Measurements from ENCODE around the gene ADAMTS15.

The ADAMTS15 gene

GRCh38 chr11:130424613-130425140, 23.8 kb upstream of the ADAMTS15 start:
- Histone ChIP-seq H3K27me3 (replicated peaks; ENCODE audit: control insufficient read depth, insufficient read depth, low read length) (peaks cover 11% of the 10 kb centered on the region), H3K4me3 (replicated peaks; ENCODE audit: low read depth, low read length) (no peak overlapping the region), H3K36me3 (ENCODE audit: control insufficient read depth, insufficient read depth, low read length) (no peaks in the 10 kb centered on the region)
- DNase-seq (ENCODE audit: extremely low read depth, insufficient read length) = no peak
- TF ChIP-seq CTCF (IDR thresholded peaks at IDR 0.05; ENCODE audit: insufficient read depth, low read length, poor library complexity, severe bottlenecking) = no peak

- Histone ChIP-seq H3K36me3 (ENCODE audit: control insufficient read depth, insufficient read depth, low read length) (no peaks in the 10 kb centered on the region), H3K27me3 (replicated peaks; ENCODE audit: control insufficient read depth, insufficient read depth, low read length) (peaks cover 11% of the 10 kb centered on the region), H3K4me3 (replicated peaks; ENCODE audit: low read depth, low read length) (no peak overlapping the region)
- DNase-seq (ENCODE audit: extremely low read depth, insufficient read length) = no peak
- no peak for TF ChIP-seq CTCF (IDR thresholded peaks at IDR 0.05; ENCODE audit: insufficient read depth, low read length, poor library complexity, severe bottlenecking)
These were observed 23.3 kb upstream of the ADAMTS15 start for GRCh38 chr11:130425156-130425555.

GRCh38 chr11:130426223-130426836, 22.1 kb upstream of the ADAMTS15 start:
- DNase-seq (ENCODE audit: extremely low read depth, insufficient read length) = no peak
- Histone ChIP-seq H3K27me3 (replicated peaks; ENCODE audit: control insufficient read depth, insufficient read depth, low read length) (peaks cover 7% of the 10 kb centered on the region), H3K4me3 (replicated peaks; ENCODE audit: low read depth, low read length) (no peak overlapping the region), H3K36me3 (ENCODE audit: control insufficient read depth, insufficient read depth, low read length) (no peaks in the 10 kb centered on the region)
- TF ChIP-seq CTCF (IDR thresholded peaks at IDR 0.05; ENCODE audit: insufficient read depth, low read length, poor library complexity, severe bottlenecking) = no peak

GRCh38 chr11:130426837-130427341, 21.6 kb upstream of the ADAMTS15 start:
- TF ChIP-seq CTCF (IDR thresholded peaks at IDR 0.05; ENCODE audit: insufficient read depth, low read length, poor library complexity, severe bottlenecking) = no peak
- H3K4me3 ChIP-seq (replicated peaks; ENCODE audit: low read depth, low read length) = no peak overlapping the region
- DNase-seq (ENCODE audit: extremely low read depth, insufficient read length) = no peak

GRCh38 chr11:130427581-130428315, 20.7 kb upstream of the ADAMTS15 start:
- H3K4me3 ChIP-seq (replicated peaks; ENCODE audit: low read depth, low read length) = no peak overlapping the region
- DNase-seq (ENCODE audit: extremely low read depth, insufficient read length) = no peak
- TF ChIP-seq CTCF (IDR thresholded peaks at IDR 0.05; ENCODE audit: insufficient read depth, low read length, poor library complexity, severe bottlenecking) = no peak
- peaks cover 7% of the 10 kb centered on the region for H3K27me3 ChIP-seq (replicated peaks; ENCODE audit: control insufficient read depth, insufficient read depth, low read length)
- no peaks in the 10 kb centered on the region for H3K36me3 ChIP-seq (ENCODE audit: control insufficient read depth, insufficient read depth, low read length)

More at GRCh38 chr11:130426837-130427341, 21.6 kb upstream of the ADAMTS15 start:
- Histone ChIP-seq H3K36me3 (ENCODE audit: control insufficient read depth, insufficient read depth, low read length) (no peaks in the 10 kb centered on the region), H3K27me3 (replicated peaks; ENCODE audit: control insufficient read depth, insufficient read depth, low read length) (peaks cover 7% of the 10 kb centered on the region)
